Activated CD4-positive, alpha-beta T cell treated with anti-CD3 and anti-CD28 coated beads, Interleukin-2, Interleukin-6, amounts not matched to agents 100 ng/mL and 50 ng/mL, durations not matched to agents 16 hours and 8 hours (primary cell): ENCODE data around the gene BDNF.
A peak's percentile ranks its signal among the peaks of the same experiment; 100 is the strongest.
"Not testable (repeated sequence)": the region's sequence is repeated elsewhere in the genome, so short reads cannot be mapped to it uniquely, and the experiment has no call there.

Experiments used
- DNase-seq: peaks from one replicate; pipeline ENCODE4 v3.0.0-alpha.2; 2020

The BDNF gene

DNA sequence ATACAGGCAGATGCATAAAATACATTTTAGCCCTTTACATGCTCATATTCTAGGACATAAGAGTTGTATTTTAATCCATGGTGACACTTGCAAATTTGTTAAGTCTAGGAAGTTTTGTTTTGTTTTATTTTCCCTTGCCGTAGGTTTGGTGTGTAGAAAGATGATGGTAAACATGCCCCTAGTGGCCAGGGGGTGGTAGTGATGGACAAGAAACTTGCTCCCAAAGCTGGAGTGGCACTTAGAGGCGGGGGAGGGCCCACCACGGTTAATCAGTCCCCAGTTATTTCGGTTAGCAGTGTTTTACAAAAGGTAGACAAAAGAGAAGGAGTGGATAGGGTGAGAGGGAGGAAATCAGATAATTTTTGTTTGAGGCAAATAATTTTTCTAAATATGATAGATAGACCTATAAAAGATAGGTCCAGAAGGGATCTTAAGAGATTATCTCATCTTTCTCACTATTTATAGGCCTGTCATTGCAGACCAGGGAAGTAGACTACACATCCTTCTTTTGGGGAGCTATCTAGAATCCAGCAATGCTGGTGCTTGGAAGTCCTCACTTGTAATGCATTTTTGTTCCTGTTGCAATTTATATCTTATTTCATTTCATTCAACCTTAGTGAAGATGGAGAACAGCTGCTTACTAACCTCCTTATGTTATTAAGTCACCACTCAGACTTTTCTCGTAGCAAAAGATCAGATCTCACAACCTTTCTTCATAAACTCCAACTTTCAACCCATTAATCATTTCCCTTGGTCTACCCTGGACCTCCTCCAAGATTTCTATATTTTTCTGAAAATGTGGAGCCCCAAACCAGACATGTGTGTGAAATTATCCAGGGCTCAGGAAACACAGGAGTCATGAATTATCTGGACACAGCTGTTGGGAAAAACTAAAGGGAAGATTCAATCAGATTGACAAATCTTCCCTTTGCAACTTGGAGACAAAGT lies 5.9 kb upstream of the BDNF start:
- DNase-seq: peak; percentile 11

DNA sequence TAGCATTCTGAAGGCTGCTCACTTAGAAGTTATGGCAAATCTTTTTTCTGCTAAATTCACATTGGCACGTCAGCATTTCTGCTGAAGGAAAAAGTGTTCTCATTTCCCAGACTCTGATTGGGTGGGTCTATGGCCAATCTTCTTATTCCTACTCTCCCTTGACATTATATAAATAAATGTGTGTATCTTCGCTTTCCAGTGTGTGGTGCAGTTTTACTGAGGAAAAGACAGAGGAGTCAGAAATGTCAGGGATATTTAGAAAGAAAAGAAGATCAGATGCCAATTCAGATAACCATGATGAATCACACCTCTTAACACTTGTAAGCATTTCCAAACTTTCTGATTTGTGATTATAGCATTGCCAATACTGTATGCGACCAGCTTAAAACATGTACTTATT lies 3.2 kb upstream of the BDNF start:
- DNase-seq: no peak

DNA sequence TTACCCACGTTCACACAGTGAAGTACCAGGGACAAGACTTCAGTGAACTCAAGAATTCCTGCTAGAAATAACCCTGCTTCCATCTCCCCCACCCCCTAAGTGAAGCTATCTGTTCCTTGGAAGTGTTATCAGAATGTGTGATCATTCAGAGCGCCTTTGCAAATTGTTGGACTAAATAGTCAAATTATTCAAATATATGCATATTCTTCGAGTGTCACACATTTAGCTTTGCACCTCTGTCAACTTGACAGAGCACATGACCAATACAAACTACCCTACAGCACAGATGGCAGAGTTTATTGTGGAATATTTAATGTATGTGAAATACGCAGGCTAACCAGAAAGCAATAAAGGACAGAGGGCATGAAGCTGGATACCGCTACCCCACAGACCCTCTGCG lies 2.6 kb upstream of the BDNF start:
- DNase-seq: no peak

DNA sequence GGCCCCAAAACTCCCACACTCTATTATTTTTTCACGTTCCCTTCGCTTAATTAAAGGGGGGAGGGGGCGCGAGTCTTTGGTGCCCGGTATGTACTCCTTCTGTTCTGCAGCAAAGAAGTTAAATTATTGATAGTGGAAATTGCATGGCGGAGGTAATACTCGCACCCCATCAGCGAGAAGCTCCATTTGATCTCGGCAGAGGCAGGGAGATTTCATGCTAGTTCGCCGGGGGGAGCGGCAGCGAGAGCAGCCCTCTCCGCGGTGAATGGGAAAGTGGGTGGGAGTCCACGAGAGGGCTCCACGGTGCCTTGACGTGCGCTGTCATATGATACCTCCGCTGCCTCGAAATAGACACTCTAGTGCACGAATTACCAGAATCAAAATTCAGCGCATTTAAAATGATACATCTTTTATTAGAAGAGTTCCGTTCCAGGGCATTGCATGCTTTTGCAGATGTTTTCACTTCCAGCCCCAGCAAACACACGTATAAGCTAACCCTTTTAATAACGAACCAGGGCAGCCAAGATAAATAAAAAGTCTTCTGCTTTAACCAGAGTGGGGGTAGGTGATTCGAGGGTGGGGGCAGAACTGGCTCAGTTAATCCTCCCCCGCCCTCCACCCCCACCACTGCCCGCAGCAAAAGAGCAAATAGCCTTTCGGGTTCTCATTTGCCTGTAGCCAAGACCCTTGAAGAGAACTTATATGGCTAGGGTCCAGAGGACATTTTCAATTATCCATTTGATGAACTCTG lies 1.3 kb upstream of the BDNF start:
- DNase-seq: no peak

DNA sequence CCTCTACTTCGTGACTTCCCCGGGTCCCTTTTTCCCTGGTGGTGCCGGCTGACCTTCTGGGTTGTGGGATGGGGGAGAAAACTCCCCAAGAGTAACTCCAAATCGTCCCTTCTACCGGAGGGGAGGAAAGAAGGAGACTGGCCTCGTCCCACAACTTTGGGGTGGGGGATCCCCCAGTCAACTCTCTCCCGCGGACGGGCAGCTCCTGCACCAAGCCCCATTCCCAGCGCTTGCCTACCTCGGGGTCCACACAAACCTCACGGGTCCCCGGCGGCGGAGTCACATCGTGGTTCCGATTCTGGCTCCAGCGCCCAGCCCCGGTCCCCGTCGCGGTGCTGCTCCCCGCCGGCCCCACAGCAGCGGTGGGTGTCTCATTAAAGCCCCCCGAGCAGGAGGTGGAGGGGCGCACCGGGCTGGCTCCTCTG lies 317 bp downstream of the BDNF start:
- no peak for DNase-seq

DNA sequence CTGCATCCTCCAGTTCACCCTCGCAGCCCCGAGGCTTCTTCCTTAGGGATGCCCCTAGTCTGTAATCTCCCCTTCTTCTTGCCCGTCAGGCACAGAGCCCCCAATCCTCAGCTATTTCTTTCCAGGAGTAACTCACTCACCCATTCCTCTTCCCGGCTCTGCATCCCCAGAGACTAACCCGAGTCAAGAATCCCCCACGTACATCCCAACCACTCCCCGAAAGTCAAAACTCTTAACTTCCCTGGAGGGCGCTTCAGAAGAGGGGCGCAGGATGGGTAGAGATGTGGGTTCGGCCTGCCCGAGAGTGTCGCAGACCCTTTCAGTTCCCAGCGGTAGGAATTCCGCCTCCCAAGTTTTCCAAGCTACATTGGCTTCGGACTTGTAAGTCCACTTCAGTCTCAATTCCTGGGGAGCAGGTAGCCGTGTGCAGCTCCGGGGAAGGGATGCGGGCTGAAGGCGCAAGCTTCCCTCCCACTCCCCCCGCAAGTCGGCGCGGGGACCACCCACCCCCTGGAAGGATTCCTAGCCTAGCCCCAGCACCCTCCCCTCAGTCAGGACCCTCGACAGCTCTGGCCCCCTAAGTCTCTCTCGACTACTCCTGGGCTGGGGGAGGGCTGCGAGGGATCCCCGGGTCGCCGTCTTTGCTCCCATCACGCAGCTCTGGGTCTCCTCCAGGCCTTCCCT lies 871 bp downstream of the BDNF start:
- DNase-seq: no peak

DNA sequence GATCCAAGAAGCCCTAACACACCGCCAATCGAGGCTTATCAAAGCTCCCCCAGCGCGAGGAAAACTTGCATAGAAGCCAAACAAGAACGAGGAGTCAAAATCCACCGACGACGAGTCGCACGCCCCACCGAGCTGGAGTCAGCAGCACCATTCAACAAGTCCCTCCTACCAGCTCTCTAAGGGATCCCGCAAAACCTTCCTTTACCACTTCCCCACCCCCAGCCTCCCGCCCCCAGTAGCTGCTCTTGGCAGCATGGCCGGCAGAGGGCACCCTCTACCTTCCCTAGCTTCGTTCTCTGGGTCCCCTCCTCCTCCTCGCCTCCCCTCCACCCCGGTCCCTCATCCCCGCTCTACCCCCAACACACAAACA lies 1.4 kb downstream of the BDNF start:
- DNase-seq: peak; percentile 79

DNA sequence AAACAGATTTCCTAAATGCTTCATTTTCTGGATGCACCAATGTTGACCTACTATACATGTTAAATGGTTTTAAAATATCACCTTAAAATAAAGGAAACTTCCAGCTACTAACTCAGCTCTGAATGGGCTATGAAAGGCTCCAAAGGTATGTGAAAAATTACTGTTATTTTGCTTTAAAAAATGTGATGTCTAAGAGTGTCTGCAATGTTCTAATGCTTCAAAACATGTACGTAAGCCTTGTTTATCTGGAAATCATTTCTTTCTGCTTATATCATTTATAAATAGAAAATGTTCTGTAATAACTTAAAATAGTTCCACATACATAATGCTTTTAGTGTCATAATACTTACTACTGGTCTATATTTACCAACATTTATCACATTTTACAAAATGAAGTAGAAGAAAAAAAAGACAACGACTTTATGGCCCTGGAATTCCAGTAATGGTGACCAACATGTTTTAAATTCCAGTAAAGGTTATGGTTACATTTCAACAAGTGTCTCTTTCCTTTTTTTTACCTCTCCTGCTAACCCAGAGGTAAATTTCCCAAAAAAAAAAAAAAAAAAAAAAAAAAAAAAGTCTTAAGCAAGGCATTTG lies 2.5 kb downstream of the BDNF start:
- DNase-seq: no peak

DNA sequence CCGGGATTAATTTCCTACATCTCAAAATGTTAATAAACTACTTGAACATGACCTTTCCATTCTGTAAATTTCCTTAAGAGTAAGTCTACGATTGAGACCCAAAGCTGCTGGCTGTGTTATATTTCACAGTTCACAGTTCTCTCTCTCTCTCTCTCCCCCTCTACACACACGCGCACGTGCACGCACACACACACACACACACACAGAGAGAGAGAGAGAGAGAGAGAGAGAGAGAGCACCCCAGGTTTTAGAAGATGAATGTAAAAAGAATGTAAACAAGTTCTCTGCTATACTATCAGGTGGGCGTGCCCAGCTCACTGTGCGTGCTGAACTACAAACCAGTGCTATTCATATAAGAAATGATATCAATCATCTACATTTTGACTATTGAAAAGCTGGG lies 3.3 kb downstream of the BDNF start:
- DNase-seq: no peak

DNA sequence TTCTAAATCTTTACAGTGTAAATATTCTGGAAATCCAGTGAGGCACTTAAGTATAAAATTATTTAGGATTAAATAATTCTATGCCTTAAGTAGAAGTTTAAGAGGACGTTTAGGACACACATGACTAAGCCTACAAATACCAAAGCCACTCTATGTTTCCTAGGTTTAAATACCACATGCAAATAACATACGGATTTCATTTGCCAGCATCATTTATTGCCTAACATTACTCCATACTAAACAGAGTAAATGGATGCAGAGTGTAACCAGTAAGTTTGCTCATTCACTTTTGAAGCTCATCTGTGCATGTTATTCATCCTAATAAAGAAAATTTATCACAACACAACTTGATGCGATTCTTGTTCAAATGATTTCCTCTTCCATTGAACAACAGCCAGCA lies 4.1 kb downstream of the BDNF start:
- DNase-seq: no peak

DNA sequence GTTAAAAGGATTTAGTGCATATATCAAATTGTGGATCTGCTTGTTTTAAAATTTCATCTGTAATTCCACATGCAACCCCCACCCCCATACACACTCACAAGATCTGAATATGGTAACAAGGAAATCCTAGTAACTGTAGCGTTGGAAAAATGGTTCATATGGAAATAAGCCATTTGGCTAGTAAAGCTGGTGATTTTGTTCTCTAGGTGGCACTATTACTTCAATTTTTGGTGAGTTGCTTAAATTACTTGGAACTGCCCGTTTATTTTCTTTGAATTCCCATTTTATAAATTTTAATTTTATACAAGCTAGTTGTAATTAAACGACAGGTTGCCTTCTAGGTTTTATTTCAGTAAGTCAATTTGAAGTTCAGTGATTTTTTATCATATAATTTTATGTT lies 5.3 kb downstream of the BDNF start:
- no peak for DNase-seq

DNA sequence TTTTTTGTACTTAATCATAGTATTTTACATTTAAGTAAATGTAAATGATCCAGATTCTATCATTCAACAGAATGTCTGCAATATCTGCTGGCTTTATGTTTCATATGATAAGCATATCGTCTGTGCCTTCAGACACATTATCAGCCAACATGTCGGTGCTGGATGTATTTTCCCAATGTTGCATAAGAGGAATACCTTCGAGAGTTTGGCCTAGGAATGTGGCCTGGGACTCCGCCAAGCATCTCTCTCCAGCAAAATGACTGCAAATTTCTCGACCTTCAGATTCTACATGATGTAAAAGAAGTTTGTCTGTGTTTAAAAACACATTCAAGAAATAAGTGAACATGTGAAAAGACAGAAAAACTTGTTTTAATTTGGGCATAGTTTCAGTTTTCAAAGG lies 6.9 kb downstream of the BDNF start:
- no peak for DNase-seq

DNA sequence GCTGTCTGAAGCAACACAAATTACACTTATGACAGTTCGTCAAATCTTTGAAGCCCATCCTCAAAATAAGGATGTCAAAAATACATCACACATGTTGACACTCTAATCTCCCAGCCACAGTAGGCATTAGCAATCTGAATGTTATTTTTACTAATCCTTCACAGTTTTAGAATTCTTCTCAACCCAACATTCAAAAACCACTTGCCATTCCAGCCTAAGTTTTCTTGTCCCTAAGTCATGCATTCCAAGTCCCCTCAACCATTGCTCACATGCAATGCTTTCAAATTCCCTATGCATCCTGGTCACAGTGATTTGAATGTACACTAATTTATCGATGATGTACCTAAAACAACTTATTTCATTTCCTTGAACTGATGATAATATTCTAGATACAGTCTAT lies 7.5 kb downstream of the BDNF start:
- DNase-seq: no peak

DNA sequence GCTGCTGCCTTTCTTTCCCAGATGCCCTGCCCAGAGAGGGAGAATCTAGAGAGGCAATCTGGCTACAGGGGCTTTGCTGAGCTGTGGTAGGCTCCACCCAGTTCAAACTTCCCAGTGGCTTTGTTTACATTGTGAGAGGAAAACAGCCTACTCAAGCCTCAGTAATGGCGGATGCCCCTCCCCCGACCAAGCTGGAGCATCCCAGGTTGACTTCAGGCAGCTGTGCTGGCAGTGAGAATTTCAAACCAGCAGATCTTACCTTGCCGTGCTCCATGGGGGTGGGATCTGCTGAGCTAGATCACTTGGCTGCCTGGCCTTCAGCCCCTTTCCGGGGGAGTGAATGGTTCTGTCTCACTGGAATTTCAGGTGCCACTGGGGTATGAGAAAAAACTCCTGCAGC lies 12.2 kb downstream of the BDNF start:
- DNase-seq: no peak

DNA sequence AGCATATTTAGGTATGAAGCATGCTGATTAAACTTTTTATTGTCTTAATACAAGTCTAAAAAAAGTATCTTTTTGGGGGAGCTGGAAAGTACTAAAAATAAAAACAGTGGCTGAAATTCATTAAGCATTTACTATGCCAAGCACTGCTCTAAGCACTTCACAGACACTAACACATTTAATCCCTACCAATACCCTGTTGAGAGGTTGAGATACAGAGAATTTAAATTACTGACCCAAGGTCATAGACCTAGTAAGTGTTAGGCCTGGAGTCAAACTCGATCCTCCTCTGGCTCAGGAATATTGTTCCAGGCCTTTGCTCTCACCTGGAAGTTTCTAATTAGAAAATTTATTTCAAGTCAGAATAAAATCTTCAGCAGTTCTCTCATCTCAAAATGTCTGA lies 18.6 kb downstream of the BDNF start:
- no peak for DNase-seq

DNA sequence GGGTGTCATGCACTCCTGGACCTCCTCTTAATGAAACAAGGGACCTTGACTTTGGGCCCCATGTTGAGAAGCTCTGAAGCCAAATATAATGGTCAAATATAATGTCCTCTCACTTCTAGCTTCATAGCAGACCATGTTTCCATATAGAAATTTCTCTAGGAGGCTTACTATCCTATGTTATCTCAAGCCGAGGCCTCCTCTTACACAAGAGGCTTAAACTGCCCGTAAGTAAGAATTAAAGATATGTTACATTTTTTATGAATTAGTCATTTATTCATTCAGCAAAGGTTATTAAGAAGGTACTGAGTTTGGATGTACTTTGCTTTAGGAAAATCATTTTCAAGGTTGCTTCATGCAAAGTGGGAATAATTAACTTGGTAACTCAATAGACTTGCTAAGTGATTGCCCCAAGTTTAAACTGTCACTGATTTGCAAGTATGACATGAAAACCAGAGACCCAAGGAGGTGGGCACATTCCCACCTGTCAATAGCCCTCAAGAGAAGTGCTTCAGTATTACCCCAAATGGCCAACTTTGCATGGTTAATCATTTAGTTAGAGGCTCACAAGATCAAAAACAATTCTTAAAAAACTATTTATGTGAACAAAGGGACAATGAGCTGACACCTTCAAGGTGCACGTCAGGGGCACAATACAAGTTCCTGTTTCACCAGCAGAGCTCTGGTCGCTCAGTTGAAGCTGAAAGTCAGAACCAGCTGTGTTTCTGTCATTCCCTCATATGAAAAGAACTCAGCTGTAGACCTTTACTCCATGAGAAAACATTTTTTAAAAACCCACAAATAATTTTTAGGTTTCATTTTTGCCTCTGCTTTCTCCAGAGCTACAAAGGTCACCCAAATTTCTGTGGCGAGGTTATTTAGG lies 20.9 kb downstream of the BDNF start:
- DNase-seq: no peak

DNA sequence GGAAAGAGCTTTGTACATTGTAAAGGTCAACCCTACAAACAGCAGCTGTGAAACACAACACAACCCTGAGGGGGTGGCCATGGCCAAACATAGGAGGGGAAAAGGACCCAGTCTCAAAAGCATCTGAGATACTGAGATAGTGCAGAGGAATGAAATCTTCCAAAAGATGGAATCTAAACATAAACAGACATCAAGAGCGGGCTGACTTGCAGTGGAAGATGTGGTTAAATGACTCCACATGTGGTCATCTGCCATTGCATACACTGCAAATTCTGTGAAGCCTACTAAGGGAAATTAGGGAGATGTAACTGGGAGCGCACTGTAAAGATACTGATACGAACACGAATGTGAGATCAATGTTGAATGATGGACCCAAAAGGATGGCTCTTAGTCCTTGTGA lies 22.0 kb downstream of the BDNF start:
- DNase-seq: no peak

DNA sequence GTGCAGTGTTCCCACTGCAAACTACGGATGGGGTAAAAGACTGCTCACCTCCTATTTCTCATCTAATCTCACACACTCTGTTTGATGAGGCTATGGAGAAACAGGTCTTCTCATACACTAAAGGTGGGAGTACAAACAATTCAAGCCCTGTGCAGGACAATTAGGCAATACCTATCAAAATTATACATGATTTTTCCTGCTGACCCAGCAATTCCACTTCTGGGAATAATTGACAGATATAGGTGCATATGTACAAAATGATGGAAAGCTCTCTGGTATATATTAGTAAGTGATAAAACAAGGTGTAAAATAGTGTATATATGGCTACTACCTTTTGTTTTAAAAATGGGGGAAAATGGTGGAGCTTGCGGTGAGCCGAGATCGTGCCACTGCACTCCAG lies 23.1 kb downstream of the BDNF start:
- no peak for DNase-seq

DNA sequence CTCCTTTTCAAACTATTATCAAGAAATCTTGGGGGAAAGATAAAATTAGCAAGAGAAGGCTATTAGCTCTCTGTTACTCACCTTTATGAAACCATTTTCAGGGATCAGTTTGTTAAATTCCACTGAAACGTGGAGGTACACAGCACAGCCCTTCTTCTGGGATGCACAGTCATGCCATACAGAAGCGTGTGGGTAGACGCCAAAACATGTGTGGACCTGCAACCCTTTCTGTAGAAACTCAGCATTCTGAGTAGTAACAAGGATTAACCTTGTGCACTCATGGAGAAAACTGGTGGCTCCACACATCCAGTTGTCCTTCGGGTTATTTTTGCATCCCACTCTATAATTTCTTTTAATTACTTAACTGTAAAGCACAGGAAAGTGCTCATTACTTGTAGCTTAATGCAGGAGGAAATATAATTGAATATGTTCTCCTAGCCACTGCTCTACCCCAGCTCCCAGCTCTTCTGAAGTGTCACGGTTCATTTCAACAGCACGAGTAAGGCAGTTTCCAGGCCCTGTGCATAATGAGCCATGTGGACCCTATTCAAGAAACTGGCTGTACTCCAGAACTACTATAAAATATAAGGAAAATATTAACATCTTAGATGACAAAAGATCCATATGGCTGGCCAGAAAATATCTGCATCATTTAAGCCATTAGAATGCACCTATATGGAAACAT lies 26.1 kb downstream of the BDNF start:
- DNase-seq: no peak

DNA sequence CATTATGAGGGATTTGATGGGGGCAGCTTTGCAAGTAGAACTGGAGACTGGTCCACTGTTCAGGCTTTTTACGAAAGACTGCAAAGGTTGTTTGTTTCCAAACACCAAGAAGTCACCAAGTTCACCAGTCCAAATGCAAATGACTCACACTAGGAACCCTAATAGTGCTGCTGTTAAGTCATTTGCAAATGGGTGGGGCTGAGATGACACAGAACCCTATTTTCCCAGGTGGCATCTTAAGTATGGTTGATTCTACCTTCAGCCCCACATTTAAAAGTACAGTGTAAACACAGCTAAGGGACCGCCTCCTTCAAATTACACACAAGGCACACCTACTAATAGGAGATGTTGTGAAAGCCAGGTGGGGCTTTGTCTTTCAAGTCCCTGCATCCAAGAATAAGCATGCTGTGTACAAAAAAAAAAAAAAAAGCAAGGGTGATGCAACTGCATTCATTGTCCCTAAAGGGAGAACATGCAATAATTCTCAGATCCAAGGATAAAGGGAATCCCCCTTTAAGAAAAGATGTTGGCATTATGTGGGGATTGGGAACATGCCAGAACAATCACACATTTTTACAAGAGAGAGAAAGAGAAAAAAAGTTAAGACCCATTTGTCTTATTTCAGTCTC lies 27.3 kb downstream of the BDNF start:
- DNase-seq: no peak

DNA sequence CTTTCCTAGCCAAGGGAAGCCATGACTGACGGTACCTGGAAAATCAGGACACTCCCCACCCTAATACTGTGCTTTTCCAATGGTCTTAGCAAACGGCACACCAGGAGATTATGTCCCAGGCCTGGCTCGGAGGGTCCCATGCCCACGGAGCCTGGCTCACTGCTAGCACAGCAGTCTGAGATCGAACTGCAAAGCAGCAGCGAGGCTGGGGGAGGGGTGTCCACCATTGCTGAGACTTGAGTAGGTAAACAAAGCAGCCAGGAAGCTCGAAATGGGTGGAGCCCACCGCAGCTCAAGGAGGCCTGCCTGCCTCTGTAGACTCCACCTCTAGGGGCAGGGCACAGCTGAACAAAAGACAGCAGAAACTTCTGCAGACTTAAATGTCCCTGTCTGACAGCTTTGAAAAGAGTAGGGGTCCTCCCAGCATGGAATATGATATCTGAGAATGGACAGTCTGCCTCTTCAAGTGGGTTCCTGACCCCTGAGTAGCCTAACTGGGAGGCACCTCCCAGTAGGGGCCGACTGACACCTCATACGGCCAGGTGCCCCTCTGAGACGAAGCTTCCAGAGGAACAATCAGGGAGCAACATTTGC lies 34.6 kb downstream of the BDNF start:
- not testable (repeated sequence) for DNase-seq
